NCI-H2029 (cell line): ENCODE results near the gene AGAP2.
"Not testable (repeated sequence)": the region's sequence is repeated elsewhere in the genome, so short reads cannot be mapped to it uniquely, and the experiment has no call there.

Source experiments
- DNase-seq: peaks from one replicate; lab custom pipeline; 2025; lab: John Stamatoyannopoulos, UW

Gene AGAP2

DNA sequence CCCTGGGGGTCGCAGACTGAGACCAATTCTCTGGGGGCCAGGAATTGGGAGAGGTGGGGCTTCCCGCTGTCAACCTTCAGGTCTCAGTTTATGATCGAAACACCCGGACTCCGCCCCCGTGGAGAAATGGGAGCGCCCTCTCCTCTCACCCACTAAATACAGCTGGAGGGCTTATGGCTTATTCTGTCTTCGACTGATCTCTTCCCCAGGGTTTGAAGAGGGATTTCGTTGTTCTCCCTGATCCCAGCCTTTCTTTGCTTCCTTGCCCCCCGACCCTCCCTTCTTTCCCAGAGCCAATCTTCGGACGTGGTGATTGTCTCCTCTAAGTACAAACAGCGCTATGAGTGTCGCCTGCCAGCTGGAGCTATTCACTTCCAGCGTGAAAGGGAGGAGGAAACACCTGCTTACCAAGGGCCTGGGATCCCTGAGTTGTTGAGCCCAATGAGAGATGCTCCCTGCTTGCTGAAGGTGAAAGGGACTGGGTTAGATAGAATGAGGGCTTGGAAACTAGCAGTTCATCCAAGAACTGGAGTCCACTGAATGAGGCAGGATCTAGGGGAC, 44.0 kb downstream of the AGAP2 start:
- peak; percentile 33 for DNase-seq

DNA sequence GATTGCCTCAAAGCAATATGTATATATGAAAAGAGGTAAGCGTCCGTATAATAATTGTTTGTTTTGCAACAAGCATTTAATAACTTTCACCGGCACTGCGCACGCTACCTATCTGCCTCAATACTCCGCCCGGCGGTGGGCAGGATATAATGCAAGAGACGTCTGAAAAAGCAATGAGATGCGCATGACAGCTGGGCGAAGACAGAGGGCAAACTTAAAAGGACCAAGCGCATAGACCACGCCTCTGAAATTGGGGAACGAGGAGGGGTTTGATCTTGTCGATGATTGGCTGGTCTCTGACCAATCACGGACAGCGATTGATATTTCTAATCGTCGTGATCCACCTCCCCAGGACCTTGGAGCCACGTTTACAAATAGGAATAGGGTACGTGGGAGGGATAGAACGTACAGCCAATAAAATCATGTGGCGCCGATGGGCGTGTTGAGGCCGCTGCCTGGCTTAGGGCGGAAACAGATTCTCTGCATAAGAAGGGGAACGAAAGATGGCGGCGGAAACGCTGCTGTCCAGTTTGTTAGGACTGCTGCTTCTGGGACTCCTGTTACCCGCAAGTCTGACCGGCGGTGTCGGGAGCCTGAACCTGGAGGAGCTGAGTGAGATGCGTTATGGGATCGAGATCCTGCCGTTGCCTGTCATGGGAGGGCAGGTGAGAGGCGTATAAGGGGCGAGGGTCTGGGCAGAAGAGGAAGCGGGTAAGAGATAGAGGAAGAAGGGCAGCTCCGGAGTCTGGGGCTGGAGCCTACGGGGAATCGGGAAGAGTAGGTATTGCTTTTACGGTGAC, 44.7 kb downstream of the AGAP2 start, which contains the start of gene OS9:
OS9 (plus strand) TSS at position 474 of the 800 bp plus-strand sequence; CDS start at position 504, 30 bp downstream.
- DNase-seq: peak; percentile 99

DNA sequence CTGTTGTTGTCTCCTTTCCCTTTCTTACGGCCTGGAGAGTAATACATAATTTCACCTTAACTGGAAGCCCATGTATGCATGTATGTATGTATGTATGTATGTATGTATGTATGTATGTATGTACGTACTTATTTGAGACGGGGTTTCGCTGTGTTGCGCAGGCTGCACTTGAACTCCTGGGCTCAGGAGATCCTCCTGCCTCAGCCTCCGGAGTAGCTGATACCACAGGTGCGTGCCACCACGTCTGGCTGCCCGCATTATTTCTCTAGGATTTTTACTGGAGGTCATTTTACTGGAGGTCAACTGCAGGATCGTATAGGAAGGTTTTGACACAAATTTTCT, 45.3 kb downstream of the AGAP2 start:
- DNase-seq: peak; percentile 40

DNA sequence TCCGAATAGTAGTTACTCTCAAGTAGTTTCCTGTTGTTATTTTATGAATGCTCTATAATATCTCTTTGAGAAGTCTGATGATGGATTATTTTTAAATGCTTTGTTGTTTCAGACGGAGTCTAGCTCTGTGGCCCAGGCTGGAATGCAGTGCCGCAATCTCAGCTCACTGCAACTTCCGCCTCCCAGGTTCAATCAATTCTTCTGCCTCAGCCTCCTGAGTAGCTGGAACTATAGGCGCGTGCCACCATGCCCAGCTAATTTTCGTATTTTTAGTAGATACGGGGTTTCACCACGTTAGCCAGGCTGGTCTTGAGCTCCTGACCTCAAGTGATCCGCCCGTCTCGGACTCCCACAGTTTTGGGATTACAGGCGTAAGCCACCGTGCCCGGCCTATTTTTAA, 46.0 kb downstream of the AGAP2 start:
- DNase-seq: no peak

DNA sequence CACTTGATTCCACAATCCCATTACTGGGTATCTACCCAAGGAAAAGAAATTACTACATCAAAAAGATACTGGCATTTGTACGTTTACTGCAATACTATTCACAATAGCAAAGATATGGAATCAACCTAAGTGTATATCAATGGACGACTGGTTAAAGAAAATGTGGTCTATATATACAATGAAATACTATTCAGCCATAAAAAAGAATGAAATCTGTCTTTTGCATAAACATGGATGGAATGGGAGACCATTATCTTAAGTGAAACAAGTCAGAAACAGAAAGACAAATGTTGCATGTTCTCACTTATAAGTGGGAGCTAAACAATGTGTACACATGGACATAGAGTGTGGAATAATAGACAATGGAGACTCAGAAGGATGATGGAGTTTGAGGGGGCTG, 49.6 kb downstream of the AGAP2 start:
- no peak for DNase-seq

DNA sequence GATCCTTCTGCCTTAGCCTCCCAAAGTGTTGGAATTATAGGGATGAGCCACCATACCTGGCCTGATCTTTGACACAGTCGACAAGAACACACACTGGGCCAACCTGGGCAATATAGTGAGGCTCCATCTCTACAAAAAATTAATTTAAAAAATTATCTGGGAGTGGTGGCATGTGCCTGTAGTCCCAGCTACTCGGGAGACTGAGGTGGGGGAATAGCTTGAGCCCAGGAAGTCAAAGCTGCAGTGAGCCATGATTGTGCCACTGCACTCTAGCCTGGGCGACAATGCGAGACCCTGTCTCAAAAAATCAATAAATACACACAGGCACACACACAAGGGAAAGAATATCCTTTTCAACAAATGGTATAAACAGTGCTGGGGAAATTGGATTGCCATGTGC, 50.7 kb downstream of the AGAP2 start:
- DNase-seq: no peak

DNA sequence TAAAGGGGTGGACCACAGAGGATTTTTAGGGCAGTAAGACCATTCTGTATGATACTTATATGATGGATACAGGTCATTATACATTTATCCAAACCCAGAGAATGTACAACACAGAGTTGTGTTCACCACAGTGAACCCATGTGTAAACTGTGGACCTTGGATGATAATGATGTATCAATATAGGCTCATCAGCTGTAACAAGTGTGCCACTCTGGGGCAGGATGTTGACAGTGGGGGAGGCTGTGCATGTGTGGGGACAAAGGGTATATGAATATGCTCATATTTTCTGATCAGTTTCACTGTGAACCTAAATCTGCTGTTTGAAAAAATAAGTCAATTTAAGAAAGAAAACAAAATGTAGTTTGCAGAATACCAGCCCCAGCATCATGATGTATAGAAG, 58.8 kb downstream of the AGAP2 start:
- no peak for DNase-seq

DNA sequence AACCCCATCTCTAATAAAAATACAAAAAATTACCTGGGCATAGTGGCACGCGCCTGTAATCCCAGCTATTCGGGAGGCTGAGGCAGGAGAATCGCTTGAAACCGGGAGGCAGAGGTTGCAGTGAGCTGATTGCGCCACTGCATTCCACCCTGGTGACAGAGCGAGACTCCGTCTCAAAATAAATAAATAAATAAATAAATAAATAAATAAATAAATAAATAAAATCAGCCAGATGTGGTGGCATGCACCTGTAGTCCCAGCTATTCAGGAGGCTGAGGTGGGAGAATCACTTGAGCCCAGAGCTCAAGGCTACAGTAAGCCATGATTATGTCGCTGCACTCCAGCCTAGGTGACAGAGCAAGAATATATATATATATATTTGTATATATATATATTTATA, 60.6 kb downstream of the AGAP2 start:
- DNase-seq: not testable (repeated sequence)

DNA sequence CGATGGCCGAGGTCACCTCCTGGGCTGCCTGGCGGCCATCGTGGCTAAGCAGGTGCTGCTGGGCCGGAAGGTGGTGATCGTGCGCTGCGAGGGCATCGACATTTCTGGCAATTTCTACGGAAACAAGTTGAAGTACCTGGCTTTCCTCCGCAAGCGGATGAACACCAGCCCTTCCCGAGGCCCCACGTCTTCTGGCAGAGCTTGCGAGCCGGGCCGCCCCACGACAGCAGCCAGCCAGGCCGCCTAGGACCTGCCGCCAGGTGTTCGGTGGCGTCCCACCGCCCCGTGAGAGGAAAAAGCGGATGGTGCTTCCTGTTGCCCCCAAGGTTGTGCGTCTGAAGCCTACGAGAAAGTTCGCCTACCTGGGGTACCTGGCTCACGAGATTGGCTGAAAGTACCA, 63.9 kb downstream of the AGAP2 start:
- DNase-seq: no peak
